Activated naive CD4-positive, alpha-beta T cell treated with anti-CD3 and anti-CD28 coated beads, Interleukin-2, amount 50 U/mL, for 16 hours (primary cell): ENCODE results near the gene MEGF9.
"Not testable (repeated sequence)": the region's sequence is repeated elsewhere in the genome, so short reads cannot be mapped to it uniquely, and the experiment has no call there.

Experiments
- DNase-seq: peaks from one replicate; pipeline ENCODE4 v3.0.0-alpha.2; 2020

Gene MEGF9

DNA sequence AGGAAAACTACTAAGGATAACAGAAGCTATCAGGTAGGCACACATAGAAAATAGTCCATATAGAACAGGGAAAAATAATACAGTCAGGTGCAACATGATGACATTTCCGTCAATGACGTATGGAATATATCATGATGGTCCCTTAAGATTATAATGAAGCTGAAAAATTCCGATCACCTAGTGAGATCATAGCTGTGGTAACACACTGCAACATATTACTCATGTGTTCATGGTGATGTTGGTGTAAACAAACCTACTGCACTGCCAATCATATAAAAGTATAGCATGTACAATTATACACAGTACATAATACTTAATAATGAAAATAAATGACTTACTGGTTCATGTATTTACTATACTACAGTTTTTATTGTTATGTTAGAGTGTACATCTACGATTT is 60.0 kb downstream of the MEGF9 start:
- no peak for DNase-seq

DNA sequence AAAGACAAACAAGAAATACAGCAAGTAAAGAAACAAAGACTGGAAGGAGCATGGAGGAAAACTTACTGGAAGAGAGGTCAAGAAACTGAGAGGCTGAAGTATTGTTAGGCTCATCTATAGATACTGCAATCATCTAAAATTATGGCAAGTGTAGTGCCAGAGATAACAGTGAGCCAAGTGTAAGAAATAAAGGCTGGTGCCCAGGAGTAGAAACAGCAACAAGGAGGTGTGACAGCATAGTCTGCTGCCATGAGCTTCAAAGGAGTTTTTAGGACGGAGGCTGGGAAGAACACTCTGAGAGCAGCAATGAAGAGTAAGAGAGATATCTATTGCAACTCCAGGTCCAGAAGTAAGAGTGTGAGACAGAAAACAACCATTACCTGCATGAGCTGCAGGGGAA is 60.5 kb downstream of the MEGF9 start:
- DNase-seq = no peak

DNA sequence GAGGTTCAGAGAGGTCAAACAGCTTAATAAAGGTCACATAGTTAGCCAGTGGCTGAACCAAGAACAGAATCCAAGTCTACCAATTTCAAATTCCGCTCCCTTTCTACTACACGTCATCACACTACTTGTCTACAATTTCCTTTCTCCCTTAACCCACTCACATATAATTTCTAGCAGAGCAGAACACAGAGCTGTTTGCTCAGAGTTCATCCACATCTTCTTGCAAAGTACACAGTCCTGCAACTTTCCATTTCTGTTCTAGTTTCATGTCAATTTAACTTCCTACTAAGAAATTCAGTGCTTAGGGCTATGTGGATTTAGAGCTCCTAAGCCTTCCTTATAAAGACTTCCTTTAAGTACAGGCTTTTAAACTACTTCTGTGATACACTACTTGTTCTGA is 61.3 kb downstream of the MEGF9 start:
- DNase-seq = no peak

DNA sequence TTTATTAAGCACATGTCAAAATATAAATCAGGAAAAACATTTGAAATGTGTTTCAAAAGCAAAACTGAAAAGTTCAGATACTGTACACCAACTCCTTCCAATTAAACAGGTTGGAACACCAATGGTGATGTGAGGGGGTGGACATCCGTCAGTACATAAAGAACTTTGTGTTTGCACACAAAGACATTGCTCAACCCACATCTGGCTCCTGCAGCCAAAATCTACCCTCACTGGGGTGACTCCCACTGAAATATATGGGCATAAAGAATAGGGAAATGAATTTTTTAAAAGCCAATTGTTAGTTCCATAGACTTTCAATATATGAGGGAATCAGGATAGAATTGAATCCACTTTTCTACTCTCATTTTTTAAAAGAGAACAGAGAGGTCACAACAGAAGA is 63.9 kb downstream of the MEGF9 start:
- DNase-seq = no peak

DNA sequence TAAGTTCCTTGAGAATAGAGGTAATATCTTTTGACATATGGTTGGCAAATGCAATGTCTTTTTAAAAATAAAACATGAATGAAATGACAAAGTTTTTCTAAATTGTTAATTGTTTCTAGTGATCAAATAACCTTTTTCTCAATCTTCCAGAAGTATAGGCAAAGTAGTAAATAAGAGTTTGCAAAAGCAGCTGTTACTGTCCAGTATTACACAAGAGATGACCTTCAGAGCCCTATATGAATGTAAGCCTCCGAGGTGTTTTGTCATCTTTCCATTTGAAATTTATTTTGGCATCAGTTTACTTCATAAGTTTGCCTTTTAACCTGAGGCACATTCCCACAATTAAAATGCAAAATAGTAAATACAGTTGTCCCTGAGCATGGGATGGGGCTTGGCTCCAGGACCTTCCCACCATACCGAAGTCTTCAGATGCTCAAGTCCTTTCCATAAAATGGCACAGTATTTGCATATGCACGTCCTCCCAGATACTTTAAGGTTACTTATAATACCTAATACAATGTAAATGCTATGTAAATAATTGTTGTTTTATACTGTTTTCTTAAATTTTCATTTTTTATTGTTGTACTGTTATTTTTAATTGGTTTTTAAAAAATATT is 65.6 kb downstream of the MEGF9 start:
- DNase-seq = no peak

DNA sequence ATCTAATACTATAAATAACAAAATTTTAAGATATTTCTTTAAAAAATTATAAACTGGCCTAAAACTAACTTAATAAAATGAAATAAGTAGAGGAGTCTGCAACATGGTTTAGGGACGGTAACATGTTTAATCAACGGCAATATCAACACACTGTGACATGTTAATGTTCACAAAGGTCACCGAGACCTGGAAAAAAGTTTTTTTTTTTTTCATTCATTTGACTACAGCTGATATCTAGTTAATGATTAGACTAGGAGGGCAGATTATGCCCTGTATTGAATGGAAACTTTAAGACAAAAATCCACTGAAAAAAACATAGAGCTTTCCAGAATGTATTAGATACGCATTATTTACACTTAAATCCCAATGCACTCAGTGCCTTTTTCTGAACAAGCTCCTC is 67.3 kb downstream of the MEGF9 start:
- no peak for DNase-seq

DNA sequence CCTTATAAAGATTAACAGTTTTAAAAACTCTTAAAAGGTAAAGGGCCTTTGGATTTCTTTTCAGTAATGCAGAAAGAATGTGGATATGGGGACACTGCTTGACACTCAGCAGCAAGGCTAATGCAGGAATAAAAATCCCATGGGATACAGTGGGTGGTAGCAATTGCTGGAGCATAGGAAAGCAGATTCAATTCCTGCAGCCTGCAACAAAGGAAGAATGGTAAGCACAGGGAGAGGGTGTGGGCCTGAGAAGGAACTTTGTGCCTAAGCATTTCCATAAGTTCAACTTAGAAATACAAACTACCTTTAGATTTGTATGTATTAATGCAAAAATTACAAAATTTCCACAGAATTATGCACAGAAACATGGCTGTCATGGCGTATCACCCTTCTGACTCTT is 68.5 kb downstream of the MEGF9 start:
- DNase-seq = no peak

DNA sequence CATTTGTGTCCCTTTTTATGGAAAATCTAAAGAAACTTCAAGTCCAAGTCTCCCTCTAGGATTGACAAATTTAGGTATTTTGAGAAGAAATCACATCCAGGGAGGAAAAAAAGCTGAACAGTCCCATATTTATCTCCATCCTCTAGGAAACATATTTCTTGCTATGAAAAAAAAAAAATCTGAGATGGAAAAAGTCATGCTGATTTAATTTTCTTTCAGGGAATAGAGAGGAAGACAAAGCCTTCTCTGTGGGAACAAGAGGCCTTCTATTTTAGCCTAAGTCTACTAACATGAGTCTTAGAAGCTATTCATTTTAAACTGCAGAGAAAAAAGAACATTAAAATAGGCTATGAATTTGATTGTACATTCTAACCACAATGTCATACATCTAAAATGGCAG is 71.2 kb downstream of the MEGF9 start:
- no peak for DNase-seq

DNA sequence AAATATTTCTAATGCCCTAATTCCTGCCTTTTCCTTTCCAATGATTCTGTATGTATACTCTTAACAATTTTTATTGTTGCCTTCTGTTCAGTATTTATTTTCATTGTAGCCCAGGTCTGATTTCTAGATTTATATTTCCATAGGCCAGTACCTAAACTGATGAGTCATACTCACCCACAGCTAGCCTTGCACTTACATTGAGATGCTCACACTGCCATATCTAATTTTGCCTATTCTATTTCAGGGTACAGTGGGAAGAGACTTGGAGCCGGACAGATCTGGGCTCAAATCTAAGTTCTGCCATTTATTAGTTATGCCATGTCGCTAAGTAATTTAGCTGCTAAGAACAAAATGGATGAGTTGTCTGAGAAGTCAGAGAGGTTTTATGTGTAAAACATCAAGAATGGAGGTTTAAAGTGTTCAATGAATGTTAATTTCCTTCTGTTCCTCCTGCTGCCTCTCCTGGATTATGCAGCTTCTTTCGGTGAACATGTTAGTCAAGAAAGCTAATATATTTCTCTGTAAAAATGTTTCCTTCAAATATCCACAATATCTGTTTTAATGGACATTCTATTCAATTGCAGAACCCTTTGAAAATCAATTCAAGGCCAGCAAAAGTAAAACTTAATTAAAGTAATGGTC is 72.0 kb downstream of the MEGF9 start:
- no peak for DNase-seq

DNA sequence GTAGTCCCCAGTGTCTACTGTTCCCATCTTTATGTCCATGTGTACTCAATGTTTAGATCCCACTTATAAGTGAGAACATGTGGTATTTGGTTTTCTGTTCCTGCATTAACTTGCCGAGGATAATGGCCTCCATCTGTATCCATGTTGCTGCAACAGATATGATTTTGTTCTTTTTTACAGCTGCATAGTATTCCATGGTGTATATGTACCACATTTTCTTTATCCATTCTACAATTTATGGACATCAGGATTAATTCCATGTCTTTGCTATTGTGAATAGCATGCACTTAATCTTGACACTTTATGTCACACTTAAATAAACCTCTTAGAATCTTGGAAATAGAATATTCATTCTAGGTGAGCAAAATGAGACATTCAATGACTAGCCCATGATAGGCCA is 73.4 kb downstream of the MEGF9 start:
- not testable (repeated sequence) for DNase-seq

DNA sequence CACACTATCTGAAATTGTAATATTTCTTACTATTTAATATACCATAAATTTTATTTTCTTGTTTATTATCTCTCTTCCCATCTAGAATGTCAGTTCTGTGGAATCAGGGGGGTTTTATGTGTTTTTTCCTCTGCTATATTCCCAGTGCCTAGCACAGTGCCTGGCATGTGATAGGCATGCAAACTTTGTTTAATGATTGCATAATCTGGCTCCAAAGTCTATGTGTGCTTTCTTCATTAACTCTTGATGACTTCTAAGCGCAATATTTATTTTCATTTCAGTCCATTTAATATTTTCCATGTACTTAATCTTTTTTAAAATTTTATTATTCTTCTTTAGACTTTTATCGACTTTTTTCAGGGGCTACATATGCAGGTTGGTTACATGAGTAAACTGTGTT is 73.9 kb downstream of the MEGF9 start:
- DNase-seq = no peak

DNA sequence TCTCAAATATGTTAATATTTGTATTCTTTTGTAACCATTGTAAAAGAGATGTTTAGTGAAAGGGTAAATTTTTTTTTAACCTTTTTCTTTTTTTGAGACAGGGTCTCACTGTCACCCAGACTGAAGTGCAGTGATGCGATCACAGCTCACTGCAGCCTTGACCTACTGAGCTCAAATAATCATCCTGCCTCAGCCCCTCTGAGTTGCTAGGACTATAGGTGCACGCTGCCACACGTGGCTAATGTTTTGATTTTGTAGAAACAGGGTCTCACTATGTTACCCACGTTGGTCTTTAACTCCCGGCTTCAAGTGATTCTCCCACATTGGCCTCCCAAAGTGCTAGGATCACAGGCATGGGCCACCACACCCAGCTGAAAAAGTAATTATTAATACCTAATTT is 76.4 kb downstream of the MEGF9 start:
- DNase-seq = no peak

DNA sequence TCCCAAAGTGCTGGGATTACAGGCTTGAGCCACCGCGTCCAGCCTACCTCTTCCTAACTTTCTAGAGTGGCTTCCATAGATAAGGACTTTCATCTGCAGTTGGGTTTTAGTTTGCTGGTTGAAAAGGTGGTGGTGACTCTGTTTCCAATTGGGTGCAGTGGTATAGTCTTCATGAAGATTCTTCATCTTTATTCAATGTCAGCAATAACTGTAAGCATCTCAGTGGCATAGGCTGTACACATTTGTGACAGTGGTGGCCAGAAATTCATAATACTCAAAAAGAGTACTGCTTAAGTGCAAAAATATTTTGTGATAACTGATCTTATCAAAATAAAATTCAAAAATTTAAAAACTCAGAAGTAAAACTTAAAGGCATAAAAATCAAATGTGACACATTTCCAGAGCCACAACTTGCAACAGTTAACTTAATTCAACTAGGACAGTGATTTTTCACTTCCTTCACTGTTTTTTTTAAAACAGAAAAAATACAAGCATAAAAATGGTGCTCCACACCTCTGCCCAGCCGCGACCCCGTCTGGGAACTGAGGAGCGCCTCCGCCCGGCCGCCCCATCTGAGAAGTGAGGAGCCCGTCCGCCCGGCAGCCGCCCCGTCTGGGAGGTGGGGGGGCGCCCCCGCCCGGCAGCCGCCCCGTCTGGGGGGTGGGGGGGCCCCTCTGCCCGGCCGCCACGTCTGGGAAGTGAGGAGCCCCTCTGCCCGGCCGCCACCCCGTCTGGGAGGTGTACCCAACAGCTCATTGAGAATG is 77.9 kb downstream of the MEGF9 start:
- DNase-seq = no peak

DNA sequence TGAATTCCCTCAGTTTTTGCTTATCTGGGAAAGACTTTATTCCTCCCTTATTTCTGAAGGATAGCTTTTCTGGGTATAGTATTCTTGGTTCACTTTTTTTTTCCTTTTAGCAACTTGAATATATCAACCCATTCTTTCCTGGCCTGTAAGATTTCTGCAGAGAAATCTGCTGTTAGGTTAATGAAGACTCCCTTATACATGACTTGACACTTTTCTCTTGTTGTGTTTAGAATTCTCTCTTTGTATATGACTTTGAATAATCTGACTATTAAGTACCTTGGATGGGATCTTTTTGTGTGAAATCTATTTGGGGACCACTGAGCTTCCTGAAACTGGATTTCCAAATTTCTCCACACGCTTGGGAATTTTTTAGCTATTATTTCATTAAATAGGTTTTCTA is 79.3 kb downstream of the MEGF9 start:
- DNase-seq = no peak

DNA sequence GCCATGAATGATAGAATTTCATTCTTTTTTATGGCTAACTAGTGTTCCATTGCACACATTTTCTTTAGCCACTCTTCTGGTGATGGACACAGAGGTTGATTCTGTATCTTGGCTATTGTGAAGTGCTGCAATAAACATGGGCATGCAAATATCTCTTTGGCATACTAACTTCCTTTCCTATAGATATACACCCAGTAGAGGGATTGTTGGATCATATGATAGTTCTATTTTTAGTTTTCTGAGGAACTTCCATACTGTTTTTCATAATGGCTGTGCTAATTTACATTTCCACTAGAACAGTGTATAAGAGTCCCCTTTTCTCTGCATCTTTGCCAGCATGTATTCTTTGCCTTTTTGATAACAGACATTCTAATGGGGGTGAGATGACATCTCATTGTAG is 83.9 kb downstream of the MEGF9 start:
- DNase-seq = no peak

DNA sequence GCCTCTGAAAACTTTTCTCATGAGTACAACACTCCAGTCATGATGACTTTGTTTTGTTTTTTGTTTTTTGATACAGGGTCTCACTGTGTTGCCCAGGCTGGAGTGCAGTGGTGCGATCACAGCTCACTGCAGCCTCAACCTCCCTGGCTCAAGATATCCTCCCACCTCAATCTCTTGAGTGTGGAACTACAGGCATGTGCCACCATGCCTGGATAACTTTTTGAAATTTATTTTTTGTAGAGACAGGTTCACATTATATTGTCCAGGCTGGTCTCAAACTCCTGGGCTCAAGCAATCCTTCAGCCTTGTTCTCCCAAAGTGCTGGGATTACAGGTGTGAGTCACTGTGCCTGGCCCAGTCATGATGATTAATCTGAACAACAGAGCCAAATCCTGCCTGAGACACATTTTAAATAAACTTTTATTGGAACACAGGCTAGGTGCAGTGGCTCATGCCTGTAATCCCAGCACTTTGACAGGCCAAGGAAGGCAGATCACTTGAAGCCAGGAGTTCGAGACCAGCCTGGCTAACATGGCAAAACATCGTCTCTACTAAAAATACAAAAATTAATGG is 85.3 kb downstream of the MEGF9 start:
- not testable (repeated sequence) for DNase-seq

DNA sequence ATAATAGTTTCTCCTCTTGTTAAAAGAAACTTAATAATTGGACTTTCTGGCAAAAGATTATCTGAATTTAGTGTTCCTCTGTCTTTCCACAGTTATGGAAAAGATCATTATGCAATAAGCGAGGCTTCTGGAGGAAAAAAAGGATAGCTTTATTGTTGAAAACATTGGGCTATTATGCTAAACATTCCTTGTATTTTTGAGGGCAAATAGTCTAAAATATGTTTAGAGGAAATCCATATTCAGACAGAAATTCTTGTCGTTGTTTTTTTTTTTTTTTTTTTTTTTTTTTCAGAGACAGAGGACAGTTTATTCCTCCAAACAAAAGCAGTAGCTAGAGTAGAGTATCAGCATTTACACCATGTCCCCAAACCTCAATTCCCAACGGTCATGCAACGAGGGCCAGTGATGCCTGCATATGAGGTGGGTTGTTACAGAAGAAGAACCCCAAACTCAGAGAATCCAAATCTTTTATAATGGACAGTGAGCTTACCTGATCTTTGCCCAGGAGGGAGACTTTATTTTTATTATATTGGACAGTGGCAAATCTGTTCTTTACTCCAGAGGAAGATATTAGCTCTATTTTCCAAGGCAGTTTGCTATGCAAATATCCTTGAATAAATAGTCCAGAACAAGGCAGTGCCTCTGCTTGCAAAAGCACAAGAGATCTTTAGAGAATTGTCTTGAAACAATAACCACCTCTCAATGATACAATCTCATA is 85.9 kb downstream of the MEGF9 start:
- DNase-seq = no peak

DNA sequence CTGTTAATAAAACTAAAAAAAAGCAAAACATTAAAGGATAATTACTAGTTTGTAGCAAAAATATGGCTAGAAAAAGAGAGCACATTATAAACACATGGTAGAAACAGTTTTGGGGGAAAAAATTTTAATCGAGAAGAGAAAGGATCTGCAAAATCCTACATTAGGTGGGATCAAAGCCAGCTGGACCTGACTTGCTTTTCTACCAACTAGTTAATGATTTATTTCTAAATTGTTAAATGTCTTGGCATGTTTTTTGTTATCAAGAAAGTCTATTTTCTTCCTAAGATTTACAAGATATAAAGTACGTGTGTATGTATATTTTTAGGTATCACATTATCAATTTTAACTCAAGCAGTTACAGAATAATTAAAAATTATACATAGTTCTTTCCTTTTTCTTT is 87.2 kb downstream of the MEGF9 start:
- DNase-seq = no peak

DNA sequence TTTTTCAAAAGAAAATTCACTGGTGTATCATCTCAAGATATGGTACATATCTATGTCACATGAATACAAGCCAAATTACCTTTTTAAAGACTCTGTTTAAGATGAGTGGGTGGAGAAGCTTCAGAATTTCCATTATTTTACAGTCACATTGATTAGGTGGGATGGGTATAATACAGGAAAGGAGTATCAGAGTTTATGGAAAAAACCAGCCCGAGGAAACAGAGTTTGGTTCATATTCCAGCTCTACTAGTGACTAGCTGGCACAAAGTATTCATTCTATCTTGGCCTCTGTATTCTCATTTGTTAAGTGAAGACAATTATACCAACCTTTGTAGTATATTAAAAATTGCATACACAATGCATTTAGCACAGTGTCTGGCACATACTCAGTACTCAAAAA is 87.8 kb downstream of the MEGF9 start:
- no peak for DNase-seq

DNA sequence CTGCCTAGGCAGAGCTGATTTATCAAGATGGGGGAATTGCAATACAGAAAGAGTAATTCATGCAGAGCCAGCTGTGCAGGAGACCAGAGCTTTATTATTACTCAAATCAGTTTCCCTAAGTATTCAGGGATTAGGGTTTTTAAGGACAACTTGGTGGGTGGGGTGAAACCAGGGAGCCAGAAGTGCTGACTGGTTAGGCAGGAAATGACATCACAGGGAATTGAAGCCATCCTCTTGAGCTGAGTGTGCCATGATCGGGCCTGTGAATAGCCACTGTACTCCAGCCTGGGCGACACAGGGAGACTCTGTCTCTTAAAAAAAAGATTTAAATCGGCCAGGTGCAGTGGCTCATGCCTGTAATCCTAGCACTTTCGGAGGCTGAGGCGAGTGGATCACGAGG is 89.0 kb downstream of the MEGF9 start:
- DNase-seq = no peak

DNA sequence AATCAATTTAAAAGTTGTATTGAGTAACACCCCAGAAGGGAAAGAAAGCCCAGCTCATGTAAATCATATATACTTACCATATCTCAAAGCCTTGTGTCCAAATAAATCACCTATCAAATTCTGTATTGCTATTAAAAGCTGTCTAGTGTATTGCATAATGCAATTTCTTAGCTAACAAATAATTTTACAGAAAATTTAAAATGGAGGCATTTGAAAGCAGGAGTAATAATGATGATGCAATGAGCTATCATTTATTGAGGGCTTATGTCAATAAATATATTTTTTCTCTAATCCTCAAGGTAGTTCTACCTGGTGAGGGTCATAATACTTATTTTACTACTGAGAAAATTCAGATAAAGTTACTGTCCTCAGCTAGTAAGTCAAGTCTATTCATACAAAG is 91.5 kb downstream of the MEGF9 start:
- no peak for DNase-seq

DNA sequence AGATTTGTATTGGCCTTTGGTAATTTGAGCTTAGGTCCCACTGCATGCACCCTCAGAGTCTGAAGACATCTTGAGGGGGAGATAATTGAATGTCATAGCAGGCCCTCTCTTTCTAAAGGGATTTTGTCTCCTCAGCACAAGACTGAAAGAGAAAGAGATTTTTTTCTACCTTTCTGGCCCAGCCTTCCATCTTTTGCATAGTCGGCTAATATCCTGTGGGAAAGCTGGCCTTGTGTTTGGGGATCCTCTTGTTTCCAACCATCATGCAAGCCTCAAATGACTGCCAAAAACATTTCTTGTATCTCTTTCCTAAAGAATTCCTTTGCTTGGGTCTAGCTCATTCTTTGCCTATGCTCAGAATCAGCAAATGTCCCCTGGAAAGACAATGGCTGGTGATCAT is 92.3 kb downstream of the MEGF9 start:
- DNase-seq = no peak
